ENCODE measurements around the gene ROR2. TPM values are rescaled to one million over a fixed set of nuclear protein-coding genes. Genes with fewer than 3 reads are reported as not detected.

Gene ROR2
- total RNA-seq, 4 donors from 2014 or later, result 0.70 to 9.9 (median 4.1) TPM

DNA sequence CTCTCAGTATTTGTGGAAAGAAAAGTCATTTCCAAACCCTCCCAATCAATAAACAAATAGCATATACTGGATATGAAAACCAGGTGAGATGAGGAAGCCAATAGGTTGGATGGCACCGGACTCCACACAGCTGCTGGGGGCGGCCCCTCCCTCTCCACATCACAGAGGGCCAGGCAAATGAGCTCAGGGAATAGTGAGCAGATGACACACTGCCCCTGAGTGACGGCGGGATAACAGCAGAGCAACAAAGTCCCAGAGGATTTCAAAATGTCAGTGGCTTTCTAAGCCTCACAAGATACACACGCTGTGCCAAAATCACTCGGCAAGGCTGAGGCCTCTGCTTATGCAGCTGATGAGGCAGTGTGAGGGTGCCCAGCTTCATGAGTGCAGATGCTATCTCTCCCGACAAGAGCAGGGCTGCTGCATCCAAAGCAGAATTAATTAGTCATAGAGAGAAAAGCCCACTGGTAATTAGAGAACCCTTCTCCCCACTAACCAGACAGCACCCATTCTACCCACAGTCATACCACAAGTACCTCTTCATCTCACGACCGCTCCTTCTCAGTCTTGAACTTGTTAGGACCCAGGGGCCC is 291.4 kb downstream of the ROR2 start:
- no peaks in the 10 kb centered on the region for H3K36me3 ChIP-seq
- no peak for TF ChIP-seq POLR2A (IDR thresholded peaks at IDR 0.05)
- TF ChIP-seq, protein P1, sequence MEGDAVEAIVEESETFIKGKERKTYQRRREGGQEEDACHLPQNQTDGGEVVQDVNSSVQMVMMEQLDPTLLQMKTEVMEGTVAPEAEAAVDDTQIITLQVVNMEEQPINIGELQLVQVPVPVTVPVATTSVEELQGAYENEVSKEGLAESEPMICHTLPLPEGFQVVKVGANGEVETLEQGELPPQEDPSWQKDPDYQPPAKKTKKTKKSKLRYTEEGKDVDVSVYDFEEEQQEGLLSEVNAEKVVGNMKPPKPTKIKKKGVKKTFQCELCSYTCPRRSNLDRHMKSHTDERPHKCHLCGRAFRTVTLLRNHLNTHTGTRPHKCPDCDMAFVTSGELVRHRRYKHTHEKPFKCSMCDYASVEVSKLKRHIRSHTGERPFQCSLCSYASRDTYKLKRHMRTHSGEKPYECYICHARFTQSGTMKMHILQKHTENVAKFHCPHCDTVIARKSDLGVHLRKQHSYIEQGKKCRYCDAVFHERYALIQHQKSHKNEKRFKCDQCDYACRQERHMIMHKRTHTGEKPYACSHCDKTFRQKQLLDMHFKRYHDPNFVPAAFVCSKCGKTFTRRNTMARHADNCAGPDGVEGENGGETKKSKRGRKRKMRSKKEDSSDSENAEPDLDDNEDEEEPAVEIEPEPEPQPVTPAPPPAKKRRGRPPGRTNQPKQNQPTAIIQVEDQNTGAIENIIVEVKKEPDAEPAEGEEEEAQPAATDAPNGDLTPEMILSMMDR (IDR thresholded peaks at IDR 0.05), result no peak

DNA sequence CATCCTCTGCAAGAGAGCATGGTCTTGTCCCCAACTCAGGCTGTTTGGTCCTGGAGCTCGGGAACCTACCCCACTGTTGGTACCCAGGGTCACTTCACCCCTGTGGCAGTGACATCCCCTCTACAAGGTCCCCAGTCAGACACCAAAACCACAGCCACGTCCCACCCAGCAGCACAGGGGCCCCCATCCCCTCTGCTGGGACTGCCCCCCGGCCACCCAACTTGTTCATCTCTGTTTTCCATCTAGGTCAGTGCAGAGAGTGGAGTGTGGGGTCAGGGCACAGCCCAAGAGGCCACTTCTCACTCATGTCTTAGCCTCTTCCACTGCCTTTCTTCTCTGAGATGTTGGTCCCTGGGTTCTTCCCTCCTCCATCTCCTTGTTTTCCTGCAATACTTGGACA is 292.5 kb downstream of the ROR2 start:
- Histone ChIP-seq H3K4me3 (no peak overlapping the region), H3K9me3 (no peaks in the 10 kb centered on the region), H3K27ac (no peak overlapping the region), H3K4me1 (no peaks in the 10 kb centered on the region), H3K27me3 (no peaks in the 10 kb centered on the region), H3K36me3 (no peaks in the 10 kb centered on the region)
- TF ChIP-seq, protein P1 (IDR thresholded peaks at IDR 0.05), result no peak
- no peak for TF ChIP-seq POLR2A (IDR thresholded peaks at IDR 0.05)
- no peak for DNase-seq

More for the DNA sequence above, 291.4 kb downstream of the ROR2 start:
- Histone ChIP-seq H3K4me3 (no peak overlapping the region), H3K9me3 (no peaks in the 10 kb centered on the region), H3K4me1 (no peaks in the 10 kb centered on the region), H3K27ac (no peak overlapping the region), H3K27me3 (no peaks in the 10 kb centered on the region)
- no peak for DNase-seq

DNA sequence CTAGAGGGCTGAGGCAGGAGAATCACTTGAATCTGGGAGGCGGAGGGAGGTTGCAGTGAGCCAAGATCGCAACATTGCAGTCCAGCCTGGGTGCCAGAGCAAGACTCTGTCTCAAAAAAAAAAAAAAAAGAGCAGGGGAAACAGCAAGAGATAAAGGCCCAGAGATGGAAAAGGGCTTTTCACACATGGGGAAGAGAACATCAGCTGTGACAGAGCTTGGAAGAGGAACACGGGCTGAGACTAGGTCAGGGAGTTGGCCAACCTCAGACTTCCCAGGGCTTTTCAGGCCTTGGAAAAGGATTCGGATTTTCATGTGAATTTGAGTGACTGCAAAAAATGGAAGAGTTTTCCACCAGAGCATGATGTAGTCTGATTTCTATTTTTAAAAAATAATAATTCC is 294.4 kb downstream of the ROR2 start:
- Histone ChIP-seq H3K4me3 (no peak overlapping the region), H3K9me3 (no peaks in the 10 kb centered on the region), H3K36me3 (no peaks in the 10 kb centered on the region), H3K27ac (no peak overlapping the region), H3K27me3 (no peaks in the 10 kb centered on the region), H3K4me1 (no peaks in the 10 kb centered on the region)
- no peak for TF ChIP-seq POLR2A (IDR thresholded peaks at IDR 0.05)
- TF ChIP-seq, protein P1 (IDR thresholded peaks at IDR 0.05), result no peak
- DNase-seq, result no peak

DNA sequence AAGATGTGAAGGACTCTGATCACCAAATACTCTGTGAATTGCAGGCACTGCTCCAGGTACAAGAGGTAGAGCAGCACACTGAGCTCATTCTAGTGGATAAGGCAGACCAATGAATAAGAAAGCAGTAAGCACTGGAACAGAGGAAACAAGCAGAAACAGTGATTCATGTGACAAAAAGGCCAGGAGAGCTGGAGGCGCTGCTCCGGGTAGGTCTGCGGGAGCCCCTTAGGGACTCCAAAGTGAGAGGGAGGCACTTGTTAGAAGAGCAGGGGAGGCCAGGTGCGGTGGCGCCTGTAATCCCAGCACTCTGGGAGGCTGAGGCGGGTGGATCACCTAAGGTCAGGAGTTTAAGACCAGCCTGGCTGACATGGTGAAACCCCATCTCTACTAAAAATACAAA is 294.8 kb downstream of the ROR2 start:
- Histone ChIP-seq H3K4me3 (no peak overlapping the region), H3K27ac (no peak overlapping the region), H3K36me3 (no peaks in the 10 kb centered on the region), H3K27me3 (no peaks in the 10 kb centered on the region), H3K4me1 (no peaks in the 10 kb centered on the region), H3K9me3 (no peaks in the 10 kb centered on the region)
- DNase-seq, result no peak
- TF ChIP-seq, protein P1 (IDR thresholded peaks at IDR 0.05), result no peak
- no peak for TF ChIP-seq POLR2A (IDR thresholded peaks at IDR 0.05)

DNA sequence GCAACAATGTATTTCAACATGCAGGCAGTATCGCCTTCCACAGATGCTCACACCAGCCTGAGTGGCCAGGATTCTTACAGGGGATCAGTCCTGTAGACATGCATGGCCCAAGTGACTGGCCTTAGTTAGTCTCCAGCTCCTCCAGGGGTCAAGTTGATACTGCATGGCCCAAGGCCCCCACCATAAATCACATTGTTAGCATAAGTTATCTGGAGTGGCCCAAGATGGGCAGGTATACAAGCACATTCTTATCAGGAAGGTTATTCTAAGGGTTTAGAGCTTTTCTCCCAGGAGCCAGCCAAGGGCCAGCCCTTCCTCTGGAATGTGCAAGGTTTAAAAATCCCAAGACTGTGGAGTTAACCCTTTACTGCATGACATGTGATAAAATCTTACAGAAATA is 295.5 kb downstream of the ROR2 start:
- Histone ChIP-seq H3K4me3 (no peak overlapping the region), H3K36me3 (no peaks in the 10 kb centered on the region), H3K27ac (no peak overlapping the region), H3K9me3 (no peaks in the 10 kb centered on the region), H3K4me1 (no peaks in the 10 kb centered on the region), H3K27me3 (no peaks in the 10 kb centered on the region)
- no peak for TF ChIP-seq POLR2A (IDR thresholded peaks at IDR 0.05)
- TF ChIP-seq, protein P1 (IDR thresholded peaks at IDR 0.05), result no peak
- DNase-seq, result no peak

DNA sequence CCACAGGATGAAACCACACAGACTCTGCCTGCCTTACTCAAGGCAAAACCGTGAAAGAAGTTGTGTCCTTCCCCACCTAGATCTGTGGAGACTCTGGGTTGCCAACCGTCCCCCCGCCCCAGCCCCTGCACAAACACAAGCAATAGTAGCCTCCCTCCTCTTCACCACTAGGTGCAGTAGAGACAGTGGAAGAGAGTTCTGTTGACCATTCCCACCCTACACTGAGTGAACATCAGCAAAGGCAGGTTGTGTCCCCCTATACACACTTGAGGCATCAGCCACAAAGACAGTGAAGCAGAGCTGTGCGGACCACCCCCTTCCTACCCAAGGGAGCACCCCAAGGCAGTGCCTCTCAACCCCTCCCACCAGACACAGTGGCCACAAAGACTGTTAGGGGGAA is 302.7 kb downstream of the ROR2 start:
- H3K36me3 ChIP-seq, result no peaks in the 10 kb centered on the region
- DNase-seq, result no peak
- H3K27ac ChIP-seq, result no peak overlapping the region
- H3K4me1 ChIP-seq, result no peaks in the 10 kb centered on the region
- H3K9me3 ChIP-seq, result no peaks in the 10 kb centered on the region
- H3K4me3 ChIP-seq, result no peak overlapping the region
- TF ChIP-seq, protein P1 (IDR thresholded peaks at IDR 0.05), result no peak
- TF ChIP-seq POLR2A (IDR thresholded peaks at IDR 0.05), result no peak
- no peaks in the 10 kb centered on the region for H3K27me3 ChIP-seq

All from Peyer's patch (tissue), 4 donors.